Loucy (cell line): ENCODE data around the gene NFIX.
"Not testable (repeated sequence)": the region's sequence is repeated elsewhere in the genome, so short reads cannot be mapped to it uniquely, and the experiment has no call there.

Source experiments
- H2AFZ ChIP-seq: fragments of 200-600 bp; sonication (generic); 2 replicates; pipeline ENCODE4 v1.6.0; 2016; ENCODE audit warnings: antibody characterized with exemption, mild to moderate bottlenecking, low read length, moderate library complexity
- H3F3A ChIP-seq: fragments of 200-600 bp; 2 replicates; pipeline ENCODE4 v1.6.0; 2016; ENCODE audit warnings: antibody characterized with exemption, low read depth, mild to moderate bottlenecking
- H3K27me3 ChIP-seq: fragments of 200-600 bp; sonication (generic); 2 replicates; pipeline ENCODE4 v1.6.1; 2014; ENCODE audit warnings: low read length, mild to moderate bottlenecking; ENCODE audit not compliant: insufficient read depth, poor library complexity, severe bottlenecking
- H3K36me3 ChIP-seq: fragments of 200-600 bp; sonication (generic); 2 replicates; pipeline ENCODE4 v1.6.1; 2016; ENCODE audit warnings: low read length; ENCODE audit not compliant: insufficient read depth
- H3K4me1 ChIP-seq: fragments of 200-600 bp; sonication (generic); 2 replicates; pipeline ENCODE4 v1.5.1; 2014; ENCODE audit warnings: low read length, mild to moderate bottlenecking; ENCODE audit not compliant: insufficient read depth, poor library complexity, severe bottlenecking
- H3K4me2 ChIP-seq: fragments of 200-600 bp; sonication (generic); 2 replicates; pipeline ENCODE4 v1.6.0; 2014; ENCODE audit warnings: antibody characterized with exemption, low read length, low read depth, mild to moderate bottlenecking; ENCODE audit not compliant: poor library complexity, severe bottlenecking
- H3K4me3 ChIP-seq: fragments of 200-600 bp; sonication (generic); 2 replicates; pipeline ENCODE4 v1.5.1; 2014; ENCODE audit warnings: low read length, mild to moderate bottlenecking, mixed read lengths; ENCODE audit not compliant: poor library complexity, severe bottlenecking
- H3K79me2 ChIP-seq: fragments of 200-600 bp; sonication (generic); 2 replicates; pipeline ENCODE4 v1.6.1; 2014; ENCODE audit warnings: low read length; ENCODE audit not compliant: insufficient read depth
- H3K9ac ChIP-seq: fragments of 200-600 bp; sonication (generic); 2 replicates; pipeline ENCODE4 v1.6.0; 2014; ENCODE audit warnings: mild to moderate bottlenecking, low read depth, low read length, moderate library complexity; ENCODE audit not compliant: poor library complexity, severe bottlenecking
- H3K9me2 ChIP-seq: fragments of 200-600 bp; sonication (generic); replicated peaks from 2 replicates; pipeline ENCODE4 v1.6.1; 2016; ENCODE audit warnings: low read depth, low read length, mixed read lengths
- H3K9me3 ChIP-seq: fragments of 200-600 bp; sonication (generic); 2 replicates; pipeline ENCODE4 v1.6.1; 2014; ENCODE audit warnings: mild to moderate bottlenecking, antibody characterized with exemption, low read length, low read depth; ENCODE audit not compliant: insufficient read depth
- H4K20me1 ChIP-seq: fragments of 200-600 bp; sonication (generic); 2 replicates; pipeline ENCODE4 v1.6.0; 2014; ENCODE audit warnings: antibody characterized with exemption, low read length, mild to moderate bottlenecking; ENCODE audit not compliant: insufficient read depth, poor library complexity, severe bottlenecking
- EZH2phosphoT487 ChIP-seq: fragments of 200-600 bp; IDR thresholded peaks from 2 replicates; pipeline ENCODE4 v1.6.1; 2018; ENCODE audit warnings: antibody characterized with exemption, mild to moderate bottlenecking, moderate library complexity, borderline replicate concordance
- TF ChIP-seq, protein P1 (sequence below): fragments of 200-600 bp; sonication (generic); conservative IDR thresholded peaks from 2 replicates; pipeline ENCODE4 v1.5.1; 2014; ENCODE audit warnings: mild to moderate bottlenecking, antibody characterized with exemption, low read length

NFIX gene

DNA sequence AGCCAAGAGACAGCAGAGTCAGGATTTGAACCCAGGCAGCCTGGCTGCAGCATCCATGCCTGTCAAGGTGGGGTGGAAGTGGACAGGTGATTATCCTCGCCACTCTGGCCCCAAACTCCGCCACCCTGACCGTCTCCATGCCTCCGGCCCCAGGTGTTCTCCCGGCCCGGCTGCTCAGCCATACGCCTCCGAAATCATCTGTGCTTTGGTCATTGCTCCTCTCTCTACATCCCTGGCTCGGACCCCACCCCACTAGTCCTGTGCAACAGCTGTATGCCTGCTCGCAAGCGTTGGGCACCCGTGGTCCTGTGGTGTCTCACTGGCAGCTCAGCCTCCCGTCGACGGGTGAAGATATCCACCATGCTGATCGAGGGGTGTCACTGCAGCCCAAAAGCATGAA, 22.0 kb upstream of the NFIX start:
- Histone ChIP-seq H3K4me1 (no peaks in the 10 kb centered on the region), H3K79me2 (no peaks in the 10 kb centered on the region), H3K4me2 (no peak overlapping the region), H3K36me3 (no peaks in the 10 kb centered on the region), H3F3A (no peaks in the 10 kb centered on the region), H2AFZ (no peak overlapping the region), H3K9me3 (no peaks in the 10 kb centered on the region), H4K20me1 (no peaks in the 10 kb centered on the region), H3K9ac (no peak overlapping the region), H3K9me2 (no peaks in the 10 kb centered on the region), H3K27me3 (no peaks in the 10 kb centered on the region), H3K4me3 (no peak overlapping the region)
- TF ChIP-seq EZH2phosphoT487: no peak
- TF ChIP-seq, protein P1, sequence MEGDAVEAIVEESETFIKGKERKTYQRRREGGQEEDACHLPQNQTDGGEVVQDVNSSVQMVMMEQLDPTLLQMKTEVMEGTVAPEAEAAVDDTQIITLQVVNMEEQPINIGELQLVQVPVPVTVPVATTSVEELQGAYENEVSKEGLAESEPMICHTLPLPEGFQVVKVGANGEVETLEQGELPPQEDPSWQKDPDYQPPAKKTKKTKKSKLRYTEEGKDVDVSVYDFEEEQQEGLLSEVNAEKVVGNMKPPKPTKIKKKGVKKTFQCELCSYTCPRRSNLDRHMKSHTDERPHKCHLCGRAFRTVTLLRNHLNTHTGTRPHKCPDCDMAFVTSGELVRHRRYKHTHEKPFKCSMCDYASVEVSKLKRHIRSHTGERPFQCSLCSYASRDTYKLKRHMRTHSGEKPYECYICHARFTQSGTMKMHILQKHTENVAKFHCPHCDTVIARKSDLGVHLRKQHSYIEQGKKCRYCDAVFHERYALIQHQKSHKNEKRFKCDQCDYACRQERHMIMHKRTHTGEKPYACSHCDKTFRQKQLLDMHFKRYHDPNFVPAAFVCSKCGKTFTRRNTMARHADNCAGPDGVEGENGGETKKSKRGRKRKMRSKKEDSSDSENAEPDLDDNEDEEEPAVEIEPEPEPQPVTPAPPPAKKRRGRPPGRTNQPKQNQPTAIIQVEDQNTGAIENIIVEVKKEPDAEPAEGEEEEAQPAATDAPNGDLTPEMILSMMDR: no peak

DNA sequence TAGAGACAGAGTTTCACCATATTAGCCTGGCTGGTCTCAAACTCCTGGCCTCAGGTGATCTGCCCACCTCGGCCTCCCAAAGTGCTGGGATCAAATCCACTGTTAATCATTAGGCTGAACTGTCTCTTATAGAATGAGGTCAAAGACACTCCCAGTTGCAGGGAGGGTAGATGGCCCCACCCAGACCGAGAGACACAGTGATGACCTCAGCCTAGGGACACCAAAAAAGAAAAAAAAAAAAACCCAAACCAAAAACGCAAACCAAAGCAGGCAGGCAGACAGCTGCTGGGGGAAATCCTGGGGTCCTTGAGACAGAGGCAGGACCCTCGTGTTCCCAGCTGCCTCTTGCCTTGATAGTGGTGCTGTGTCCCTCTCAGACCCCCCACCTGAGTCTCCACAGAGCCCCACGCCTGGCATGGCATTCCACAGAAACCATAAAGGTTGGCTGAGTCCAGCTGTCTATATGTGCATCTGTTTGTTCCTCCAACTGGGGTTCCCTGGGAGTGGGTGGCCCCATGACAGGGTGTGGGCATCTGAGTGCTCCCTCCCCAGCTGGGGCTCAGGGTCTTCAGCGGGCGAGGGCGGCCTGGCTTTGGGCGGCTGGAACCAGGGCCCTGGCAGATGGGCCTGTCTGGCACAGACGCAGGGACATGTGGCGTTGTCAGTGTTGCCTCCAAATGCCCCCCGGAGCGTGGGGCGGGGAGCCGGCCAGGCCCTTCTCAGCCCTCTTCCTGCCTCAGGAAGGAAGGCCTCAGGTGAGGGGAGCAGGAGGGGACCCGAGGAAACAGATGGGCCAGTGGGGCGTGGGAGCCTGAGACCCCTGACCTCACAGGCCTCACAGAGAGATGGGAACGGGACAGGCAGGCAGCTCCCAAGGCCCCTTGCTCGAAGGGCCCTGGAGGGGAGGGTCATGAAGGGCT, 20.7 kb upstream of the NFIX start:
- H3K36me3 ChIP-seq: no peaks in the 10 kb centered on the region
- no peaks in the 10 kb centered on the region for H3F3A ChIP-seq
- H3K9me2 ChIP-seq: no peaks in the 10 kb centered on the region
- no peaks in the 10 kb centered on the region for H3K9me3 ChIP-seq
- no peak for TF ChIP-seq EZH2phosphoT487
- TF ChIP-seq, protein P1: no peak
- no peak overlapping the region for H3K9ac ChIP-seq
- no peaks in the 10 kb centered on the region for H3K79me2 ChIP-seq
- no peak overlapping the region for H3K4me2 ChIP-seq
- H3K4me3 ChIP-seq: no peak overlapping the region
- no peak overlapping the region for H2AFZ ChIP-seq
- no peaks in the 10 kb centered on the region for H3K27me3 ChIP-seq
- no peaks in the 10 kb centered on the region for H4K20me1 ChIP-seq
- H3K4me1 ChIP-seq: no peaks in the 10 kb centered on the region

DNA sequence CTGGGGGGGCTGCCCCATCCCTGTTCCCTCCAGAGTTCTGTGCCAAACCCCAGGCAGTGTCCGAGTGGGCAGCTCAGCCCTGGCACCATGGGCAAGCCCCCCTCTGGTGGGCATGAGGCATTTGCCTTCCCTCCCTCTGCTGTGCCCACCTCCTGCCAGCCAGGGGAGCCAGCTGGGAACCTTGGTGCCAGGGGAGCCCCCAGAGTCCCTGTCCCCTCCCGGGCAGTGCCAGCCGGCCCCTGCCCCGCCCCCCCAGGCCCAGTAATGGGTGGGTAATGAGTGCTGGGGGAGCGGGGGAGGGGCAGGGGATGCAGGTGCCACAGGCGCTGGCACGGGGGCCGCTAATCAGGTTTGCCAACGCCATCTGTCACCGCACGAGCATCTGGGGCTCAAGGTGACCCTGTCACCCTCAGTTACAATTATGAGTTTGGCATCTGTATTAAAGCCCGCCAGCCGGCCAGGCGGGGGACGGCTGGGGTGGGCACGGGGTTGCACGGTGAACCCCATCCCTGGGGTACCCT, 20.0 kb upstream of the NFIX start:
- Histone ChIP-seq H3K9me2 (no peaks in the 10 kb centered on the region), H3K4me2 (no peak overlapping the region), H3K9me3 (no peaks in the 10 kb centered on the region), H2AFZ (no peak overlapping the region), H3K79me2 (no peaks in the 10 kb centered on the region), H3K4me1 (no peaks in the 10 kb centered on the region), H3F3A (no peaks in the 10 kb centered on the region), H3K4me3 (no peak overlapping the region), H4K20me1 (no peaks in the 10 kb centered on the region), H3K36me3 (no peaks in the 10 kb centered on the region), H3K27me3 (no peaks in the 10 kb centered on the region), H3K9ac (no peak overlapping the region)
- TF ChIP-seq, protein P1: no peak
- no peak for TF ChIP-seq EZH2phosphoT487

DNA sequence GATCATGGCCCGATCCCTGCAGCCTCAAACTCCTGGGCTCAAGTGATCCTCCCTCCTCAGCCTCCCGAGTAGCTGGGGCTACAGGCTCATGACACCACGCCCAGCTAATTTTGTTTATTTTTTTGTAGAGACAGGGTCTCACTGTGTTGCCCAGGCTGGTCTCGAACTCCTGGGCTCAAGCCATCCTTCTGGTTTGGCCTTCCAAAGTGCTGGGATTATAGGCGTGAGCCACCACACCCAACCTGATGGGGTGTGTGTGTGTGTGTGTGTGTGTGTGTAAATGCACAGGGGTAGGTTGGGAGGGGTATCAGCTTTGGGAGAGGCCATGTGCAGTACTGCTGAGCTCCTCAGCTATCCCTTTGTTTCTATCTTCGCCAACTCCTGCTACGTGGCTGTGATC, 19.2 kb upstream of the NFIX start:
- H3K4me3 ChIP-seq, H3K27me3 ChIP-seq, H3K79me2 ChIP-seq, H3K9me2 ChIP-seq, H3F3A ChIP-seq, H3K9me3 ChIP-seq, H3K4me1 ChIP-seq, H3K9ac ChIP-seq, H3K4me2 ChIP-seq, H4K20me1 ChIP-seq, H2AFZ ChIP-seq, H3K36me3 ChIP-seq: not testable (repeated sequence)
